GM12891 (cell line): ENCODE results near the gene GPR37.

Experiments used
- POLR2A ChIP-seq: IDR thresholded peaks from 2 replicates; pipeline ENCODE4 v1.6.1; 2011; ENCODE audit warnings: low read depth, low read length, control low read depth
- POLR2AphosphoS5 ChIP-seq: IDR thresholded peaks from 2 replicates; pipeline ENCODE4 v1.6.1; 2011; ENCODE audit warnings: low read depth, low read length, control low read depth
- SPI1 ChIP-seq: IDR thresholded peaks from 2 replicates; pipeline ENCODE4 v1.6.1; 2011; ENCODE audit warnings: low read depth, low read length, control low read depth
- TAF1 ChIP-seq: IDR thresholded peaks from 2 replicates; pipeline ENCODE4 v1.6.1; 2011; ENCODE audit warnings: low read depth, low read length, control low read depth

- no peak for TF ChIP-seq POLR2A
- no peak for TF ChIP-seq POLR2AphosphoS5
- no peak for TF ChIP-seq SPI1
- no peak for TF ChIP-seq TAF1
Measured at GRCh38 chr7:124796771-124797170, 31.2 kb upstream of the GPR37 start.
